ENCODE data around the gene SLC2A13. TPM values are rescaled to one million over a fixed set of nuclear protein-coding genes. Genes with fewer than 3 reads are reported as not detected.

Gene SLC2A13
- total and polyA plus RNA-seq, 10 of the 15 experiments (the other 5 are each of a cell fraction or from before 2014, with no cell fraction given), result 0.05 to 3.7 (median 0.25) TPM

GRCh38 chr12:40055228-40055579 lies 50.7 kb downstream of the SLC2A13 start:
- Histone ChIP-seq H3K4me3 (no peak overlapping the region), H2AFZ (ENCODE audit: control insufficient read depth, low read depth, low read length) (no peak overlapping the region), H3K4me1 (ENCODE audit: control insufficient read depth, insufficient read depth, low read length) (no peaks in the 10 kb centered on the region), H3K4me2 (ENCODE audit: control insufficient read depth, insufficient read depth) (no peak overlapping the region), H3K79me2 (ENCODE audit: control insufficient read depth, insufficient read depth, low read length) (no peaks in the 10 kb centered on the region), H4K20me1 (ENCODE audit: control insufficient read depth, insufficient read depth) (no peaks in the 10 kb centered on the region), H3K9ac (ENCODE audit: control insufficient read depth, insufficient read depth, low read length) (no peak overlapping the region), H3K27me3 (replicated peaks in 1 of 2; ENCODE audit: control insufficient read depth in 2 of 2, insufficient read depth in 2 of 2, low read length in 1 of 2) (no peaks in the 10 kb centered on the region; a peak in 1 of 4 replicates), H3K27ac (ENCODE audit: control insufficient read depth, insufficient read depth) (no peak overlapping the region), H3K36me3 (ENCODE audit: control insufficient read depth in 2 of 2, insufficient read depth in 2 of 2, low read length in 1 of 2) (no peaks in the 10 kb centered on the region), H3K9me3 (replicated peaks; ENCODE audit: control insufficient read depth, insufficient read depth, low read length) (no peaks in the 10 kb centered on the region)
- ChIA-PET POLR2A (interaction anchor here (1.0 kb wide), 1 partner anchor 31 kb away, joined by 3 read pairs; no protein-coding TSS in a partner anchor), RAD21 (ENCODE audit: unreplicated experiment) (interaction anchor here (2.1 kb wide), 1 partner anchor 25 kb away, joined by 6 read pairs; no protein-coding TSS in a partner anchor), SMC1A (ENCODE audit: uncharacterized antibody, unreplicated experiment) (interaction anchor here (0.9 to 2.2 kb wide), 4 partner anchors 10 to 49 kb away, joined by 3 to 6 read pairs (median 3); no protein-coding TSS in a partner anchor), CTCF (interaction anchor here (1.0 to 2.3 kb wide), 2 partner anchors 10 to 44 kb away, joined by 3 to 7 read pairs; no protein-coding TSS in a partner anchor)
- 42% methylated on average over 3 of the region's 3 CpGs for WGBS (ENCODE audit: insufficient coverage, insufficient replicate concordance, low lambda C conversion rate, missing lambda C conversion rate)
- no TSS peak for BruUV-seq (replicated peaks)
- no peak for FAIRE-seq
- ATAC-seq, result no peak
- no peak for DNase-seq (ENCODE audit: low read depth, low spot score)
- intact Hi-C loops (cut with micrococcal nuclease; ENCODE audit: unreplicated experiment), result no loop called here
- in situ Hi-C loops (cut with MboI), result no loop called here
- TF ChIP-seq DPF2 (IDR thresholded peaks at IDR 0.05) (no peak), SIX5 (IDR thresholded peaks at IDR 0.05; ENCODE audit: low read depth, low read length, severe bottlenecking) (no peak), NFIC (IDR thresholded peaks at IDR 0.05; ENCODE audit: low read depth, low read length) (no peak), TAF1 (IDR thresholded peaks at IDR 0.05; ENCODE audit: borderline replicate concordance, low read depth, low read length) (no peak), ZSCAN29 (IDR thresholded peaks at IDR 0.05) (no peak), POU2F2 (IDR thresholded peaks at IDR 0.05; ENCODE audit: borderline replicate concordance, low read depth, low read length) (no peak), PAX8 (IDR thresholded peaks at IDR 0.05) (no peak), TCF3 (IDR thresholded peaks at IDR 0.05; ENCODE audit: borderline replicate concordance, insufficient read depth, low read depth, low read length) (no peak), IRF5 (IDR thresholded peaks at IDR 0.05; ENCODE audit: borderline replicate concordance) (no peak), ATF2 (IDR thresholded peaks at IDR 0.05; ENCODE audit: low read length) (no peak), HDGF (IDR thresholded peaks at IDR 0.05) (no peak), ESRRA (IDR thresholded peaks at IDR 0.05; ENCODE audit: low read length) (no peak), EED (IDR thresholded peaks at IDR 0.05; ENCODE audit: low read depth) (no peak), NFXL1 (IDR thresholded peaks at IDR 0.05; ENCODE audit: borderline replicate concordance) (no peak), BRCA1 (IDR thresholded peaks at IDR 0.05; ENCODE audit: low read depth, low read length) (no peak), IRF4 (IDR thresholded peaks at IDR 0.05; ENCODE audit: low read depth, low read length) (no peak)
- TF ChIP-seq, protein P1, sequence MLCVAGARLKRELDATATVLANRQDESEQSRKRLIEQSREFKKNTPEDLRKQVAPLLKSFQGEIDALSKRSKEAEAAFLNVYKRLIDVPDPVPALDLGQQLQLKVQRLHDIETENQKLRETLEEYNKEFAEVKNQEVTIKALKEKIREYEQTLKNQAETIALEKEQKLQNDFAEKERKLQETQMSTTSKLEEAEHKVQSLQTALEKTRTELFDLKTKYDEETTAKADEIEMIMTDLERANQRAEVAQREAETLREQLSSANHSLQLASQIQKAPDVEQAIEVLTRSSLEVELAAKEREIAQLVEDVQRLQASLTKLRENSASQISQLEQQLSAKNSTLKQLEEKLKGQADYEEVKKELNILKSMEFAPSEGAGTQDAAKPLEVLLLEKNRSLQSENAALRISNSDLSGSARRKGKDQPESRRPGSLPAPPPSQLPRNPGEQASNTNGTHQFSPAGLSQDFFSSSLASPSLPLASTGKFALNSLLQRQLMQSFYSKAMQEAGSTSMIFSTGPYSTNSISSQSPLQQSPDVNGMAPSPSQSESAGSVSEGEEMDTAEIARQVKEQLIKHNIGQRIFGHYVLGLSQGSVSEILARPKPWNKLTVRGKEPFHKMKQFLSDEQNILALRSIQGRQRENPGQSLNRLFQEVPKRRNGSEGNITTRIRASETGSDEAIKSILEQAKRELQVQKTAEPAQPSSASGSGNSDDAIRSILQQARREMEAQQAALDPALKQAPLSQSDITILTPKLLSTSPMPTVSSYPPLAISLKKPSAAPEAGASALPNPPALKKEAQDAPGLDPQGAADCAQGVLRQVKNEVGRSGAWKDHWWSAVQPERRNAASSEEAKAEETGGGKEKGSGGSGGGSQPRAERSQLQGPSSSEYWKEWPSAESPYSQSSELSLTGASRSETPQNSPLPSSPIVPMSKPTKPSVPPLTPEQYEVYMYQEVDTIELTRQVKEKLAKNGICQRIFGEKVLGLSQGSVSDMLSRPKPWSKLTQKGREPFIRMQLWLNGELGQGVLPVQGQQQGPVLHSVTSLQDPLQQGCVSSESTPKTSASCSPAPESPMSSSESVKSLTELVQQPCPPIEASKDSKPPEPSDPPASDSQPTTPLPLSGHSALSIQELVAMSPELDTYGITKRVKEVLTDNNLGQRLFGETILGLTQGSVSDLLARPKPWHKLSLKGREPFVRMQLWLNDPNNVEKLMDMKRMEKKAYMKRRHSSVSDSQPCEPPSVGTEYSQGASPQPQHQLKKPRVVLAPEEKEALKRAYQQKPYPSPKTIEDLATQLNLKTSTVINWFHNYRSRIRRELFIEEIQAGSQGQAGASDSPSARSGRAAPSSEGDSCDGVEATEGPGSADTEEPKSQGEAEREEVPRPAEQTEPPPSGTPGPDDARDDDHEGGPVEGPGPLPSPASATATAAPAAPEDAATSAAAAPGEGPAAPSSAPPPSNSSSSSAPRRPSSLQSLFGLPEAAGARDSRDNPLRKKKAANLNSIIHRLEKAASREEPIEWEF (IDR thresholded peaks at IDR 0.05; ENCODE audit: insufficient replicate concordance, low read depth, low read length), result no peak
- TF ChIP-seq, protein P2, sequence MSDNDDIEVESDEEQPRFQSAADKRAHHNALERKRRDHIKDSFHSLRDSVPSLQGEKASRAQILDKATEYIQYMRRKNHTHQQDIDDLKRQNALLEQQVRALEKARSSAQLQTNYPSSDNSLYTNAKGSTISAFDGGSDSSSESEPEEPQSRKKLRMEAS (IDR thresholded peaks at IDR 0.05; ENCODE audit: low read depth, low read length), result no peak

Data from GM12878 (cell line).